ENCODE data around the gene RNF141. TPM values are rescaled to one million over a fixed set of nuclear protein-coding genes. Genes with fewer than 3 reads are reported as not detected.

The RNF141 gene
- total RNA-seq, 3 donors from 2014 or later (not counting 1 experiment from before 2014, with no cell fraction given) = 10.3 to 13.9 (median 11.7) TPM

DNA sequence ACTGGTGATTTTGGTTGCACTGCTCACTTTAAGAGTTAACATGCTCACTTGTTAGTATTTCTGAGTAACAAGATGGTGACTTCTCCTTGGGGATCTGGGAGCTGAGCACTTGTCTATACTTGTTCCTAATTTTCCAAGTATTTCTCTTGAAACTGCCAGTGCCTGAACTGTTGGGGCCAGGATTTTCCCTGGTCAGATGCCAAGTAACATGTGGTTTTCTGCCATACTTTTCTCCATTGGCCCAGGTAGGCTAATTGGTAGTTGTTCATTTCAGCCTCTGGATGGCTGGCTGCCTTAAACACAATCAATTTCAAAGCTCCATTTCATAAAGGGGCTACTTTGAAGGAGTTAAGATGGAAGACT, 35.0 kb downstream of the RNF141 start:
- no peaks in the 10 kb centered on the region for H3K4me1 Mint-ChIP-seq
- Histone ChIP-seq H3K4me3 (ENCODE audit: low read length) (no peak overlapping the region), H3K36me3 (ENCODE audit: control insufficient read depth, insufficient read depth, low read length) (peaks cover 28% of the 10 kb centered on the region), H3K4me1 (ENCODE audit: control insufficient read depth, insufficient read depth, low read length) (peaks cover 9% of the 10 kb centered on the region), H3K27me3 (ENCODE audit: control insufficient read depth, insufficient read depth, low read length) (no peaks in the 10 kb centered on the region), H3K9me3 (ENCODE audit: control insufficient read depth, insufficient read depth, low read length) (no peaks in the 10 kb centered on the region), H3K27ac (ENCODE audit: low read length) (no peak overlapping the region)
- TF ChIP-seq, protein P1, sequence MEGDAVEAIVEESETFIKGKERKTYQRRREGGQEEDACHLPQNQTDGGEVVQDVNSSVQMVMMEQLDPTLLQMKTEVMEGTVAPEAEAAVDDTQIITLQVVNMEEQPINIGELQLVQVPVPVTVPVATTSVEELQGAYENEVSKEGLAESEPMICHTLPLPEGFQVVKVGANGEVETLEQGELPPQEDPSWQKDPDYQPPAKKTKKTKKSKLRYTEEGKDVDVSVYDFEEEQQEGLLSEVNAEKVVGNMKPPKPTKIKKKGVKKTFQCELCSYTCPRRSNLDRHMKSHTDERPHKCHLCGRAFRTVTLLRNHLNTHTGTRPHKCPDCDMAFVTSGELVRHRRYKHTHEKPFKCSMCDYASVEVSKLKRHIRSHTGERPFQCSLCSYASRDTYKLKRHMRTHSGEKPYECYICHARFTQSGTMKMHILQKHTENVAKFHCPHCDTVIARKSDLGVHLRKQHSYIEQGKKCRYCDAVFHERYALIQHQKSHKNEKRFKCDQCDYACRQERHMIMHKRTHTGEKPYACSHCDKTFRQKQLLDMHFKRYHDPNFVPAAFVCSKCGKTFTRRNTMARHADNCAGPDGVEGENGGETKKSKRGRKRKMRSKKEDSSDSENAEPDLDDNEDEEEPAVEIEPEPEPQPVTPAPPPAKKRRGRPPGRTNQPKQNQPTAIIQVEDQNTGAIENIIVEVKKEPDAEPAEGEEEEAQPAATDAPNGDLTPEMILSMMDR (IDR thresholded peaks at IDR 0.05) = no peak
- intact Hi-C loops (cut with micrococcal nuclease) = no loop called here
- no peak overlapping the region for H3K4me3 Mint-ChIP-seq
- ATAC-seq (no peak), DNase-seq (no peak)
- no peaks in the 10 kb centered on the region for H3K9me3 Mint-ChIP-seq
- H3K27me3 Mint-ChIP-seq (ENCODE audit: low read depth in 2 of 2) = no peaks in the 10 kb centered on the region
- no peak overlapping the region for H3K27ac Mint-ChIP-seq
- no peaks in the 10 kb centered on the region for H3K36me3 Mint-ChIP-seq

DNA sequence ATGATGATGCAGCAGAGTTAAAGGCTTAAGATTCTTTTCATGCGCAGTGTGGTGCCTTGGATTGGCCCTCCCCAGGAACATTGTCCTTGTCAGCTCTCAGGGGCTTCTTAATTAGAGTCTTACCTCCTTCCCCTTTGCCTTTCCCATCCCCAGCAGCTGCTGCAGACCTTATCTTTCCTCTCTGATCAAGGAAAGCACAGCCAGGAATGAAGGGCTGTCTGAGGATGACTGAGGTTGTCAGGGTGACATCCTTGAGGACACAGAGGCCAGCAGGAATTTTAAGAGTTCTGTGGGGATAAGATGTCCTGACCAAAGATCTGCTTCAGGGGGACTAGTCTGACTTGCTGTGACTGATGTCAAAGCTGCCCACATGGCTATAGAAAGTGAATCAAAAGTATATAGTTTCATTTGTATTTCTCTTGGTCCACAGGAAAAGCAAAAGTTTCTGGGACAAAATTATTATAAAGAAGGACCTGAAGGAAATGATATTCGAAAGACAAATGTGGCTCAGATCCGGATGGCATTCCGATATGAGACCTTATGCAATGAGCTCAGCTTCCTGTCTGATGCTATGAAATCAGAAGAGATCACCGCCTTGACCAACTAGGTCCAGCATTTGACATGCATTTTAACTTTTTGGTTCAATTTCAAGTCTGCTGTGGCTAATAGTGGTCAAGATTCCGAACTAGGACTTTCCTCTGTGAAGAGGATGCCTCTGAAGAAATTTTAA, 35.5 kb downstream of the RNF141 start:
- Mint-ChIP-seq H3K4me3 (no peak overlapping the region), H3K9me3 (no peaks in the 10 kb centered on the region), H3K36me3 (no peaks in the 10 kb centered on the region), H3K27me3 (ENCODE audit: low read depth in 2 of 2) (no peaks in the 10 kb centered on the region), H3K4me1 (no peaks in the 10 kb centered on the region), H3K27ac (no peak overlapping the region)
- Histone ChIP-seq H3K27me3 (ENCODE audit: control insufficient read depth, insufficient read depth, low read length) (no peaks in the 10 kb centered on the region), H3K27ac (ENCODE audit: low read length) (no peak overlapping the region), H3K4me1 (ENCODE audit: control insufficient read depth, insufficient read depth, low read length) (peaks cover 9% of the 10 kb centered on the region), H3K4me3 (ENCODE audit: low read length) (no peak overlapping the region), H3K36me3 (ENCODE audit: control insufficient read depth, insufficient read depth, low read length) (peaks cover 29% of the 10 kb centered on the region), H3K9me3 (ENCODE audit: control insufficient read depth, insufficient read depth, low read length) (no peaks in the 10 kb centered on the region)
- DNase-seq (no peak), ATAC-seq (no peak)
- TF ChIP-seq, protein P1 (IDR thresholded peaks at IDR 0.05) = no peak
- 96% methylated on average over 6 of the region's 6 CpGs for WGBS (ENCODE audit: insufficient coverage)
- intact Hi-C loops (cut with micrococcal nuclease) = no loop called here

DNA sequence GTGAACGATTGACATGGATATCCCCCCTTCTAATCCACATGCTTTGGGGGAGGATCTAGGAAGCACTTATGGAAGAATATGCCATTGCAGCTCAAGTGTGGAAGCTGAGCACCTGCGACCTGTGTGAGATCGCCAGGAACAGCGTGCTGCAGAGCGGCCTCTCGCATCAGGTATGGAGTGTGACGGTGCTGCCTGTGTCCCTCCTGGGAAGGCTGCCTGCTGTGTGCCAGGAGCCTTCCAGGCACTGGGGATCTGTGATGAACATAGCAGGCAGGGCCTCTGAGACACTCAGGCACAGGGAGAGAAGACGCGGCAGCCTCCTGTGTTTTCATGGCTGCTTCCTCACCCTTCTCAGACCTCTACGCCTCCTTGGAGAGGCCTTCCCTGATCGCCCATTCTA, 36.5 kb downstream of the RNF141 start:
- Histone ChIP-seq H3K36me3 (ENCODE audit: control insufficient read depth, insufficient read depth, low read length) (peaks cover 37% of the 10 kb centered on the region), H3K27me3 (ENCODE audit: control insufficient read depth, insufficient read depth, low read length) (no peaks in the 10 kb centered on the region), H3K4me1 (ENCODE audit: control insufficient read depth, insufficient read depth, low read length) (peaks cover 9% of the 10 kb centered on the region), H3K27ac (ENCODE audit: low read length) (no peak overlapping the region), H3K4me3 (ENCODE audit: low read length) (no peak overlapping the region), H3K9me3 (ENCODE audit: control insufficient read depth, insufficient read depth, low read length) (no peaks in the 10 kb centered on the region)
- no peak for ATAC-seq
- intact Hi-C loops (cut with micrococcal nuclease) = no loop called here
- no peak overlapping the region for H3K4me3 Mint-ChIP-seq
- H3K27ac Mint-ChIP-seq = no peak overlapping the region
- no peaks in the 10 kb centered on the region for H3K27me3 Mint-ChIP-seq (ENCODE audit: low read depth in 2 of 2)
- H3K4me1 Mint-ChIP-seq = no peaks in the 10 kb centered on the region
- DNase-seq = no peak
- 98% methylated on average over 10 of the region's 11 CpGs for WGBS (ENCODE audit: insufficient coverage)
- TF ChIP-seq, protein P1 (IDR thresholded peaks at IDR 0.05) = no peak
- H3K36me3 Mint-ChIP-seq = no peaks in the 10 kb centered on the region
- H3K9me3 Mint-ChIP-seq = no peaks in the 10 kb centered on the region

Data from natural killer cell (primary cell).